WTC11 (cell line): ENCODE data around the gene DISC1. TPM values are rescaled to one million over a fixed set of nuclear protein-coding genes. Genes with fewer than 3 reads are reported as not detected.

Experiments used
- ATAC-seq: fragments of 200-7000 bp; cut with Tn5 transposase; 2 replicates; pipeline ENCODE4 v1.10.0; 2021; ENCODE audit warnings: mild to moderate bottlenecking, moderate library complexity
- CTCF ChIA-PET: fragments of 300-600 bp; sonication (Branson Sonifier 250); formaldehyde crosslinking; loops from one replicate; lab custom pipeline; 2021; ENCODE audit warnings: antibody characterized with exemption; lab: Charles Lee
- POLR2A ChIA-PET: fragments of 350-600 bp; sonication (Branson Sonifier 250); formaldehyde crosslinking; loops from one replicate; lab custom pipeline; 2021; ENCODE audit warnings: antibody characterized with exemption; lab: Charles Lee
- DNase-seq: peaks from one replicate; pipeline ENCODE4 v3.0.0; 2021; ENCODE audit warnings: low spot score
- H3K27ac Mint-ChIP-seq: 2 replicates; pipeline ENCODE4 v1.8.0; 2021; ENCODE audit warnings: mixed read lengths
- H3K27me3 Mint-ChIP-seq: 2 replicates; pipeline ENCODE4 v1.8.0; 2021; ENCODE audit warnings: low read depth, mild to moderate bottlenecking, moderate library complexity, mixed read lengths
- H3K36me3 Mint-ChIP-seq: 2 replicates; pipeline ENCODE4 v1.8.0; 2021; ENCODE audit warnings: mixed read lengths
- H3K4me1 Mint-ChIP-seq: 2 replicates; pipeline ENCODE4 v1.8.0; 2022; ENCODE audit warnings: mixed read lengths
- H3K4me3 Mint-ChIP-seq: 2 replicates; pipeline ENCODE4 v1.8.0; 2021; ENCODE audit warnings: mild to moderate bottlenecking, moderate library complexity, mixed read lengths
- H3K9me3 Mint-ChIP-seq: 2 replicates; pipeline ENCODE4 v1.8.0; 2021; ENCODE audit warnings: mixed read lengths
- ATF1 ChIP-seq: sonication (generic); formaldehyde crosslinking; IDR thresholded peaks from 2 replicates; pipeline ENCODE4 v1.8.1; 2023; ENCODE audit warnings: mild to moderate bottlenecking, moderate library complexity, missing genetic modification reagents
- ATF3 ChIP-seq: sonication (generic); formaldehyde crosslinking; conservative IDR thresholded peaks from 2 replicates; pipeline ENCODE4 v1.8.1; 2022; ENCODE audit warnings: mild to moderate bottlenecking, missing genetic modification reagents
- ESRRA ChIP-seq: sonication (generic); formaldehyde crosslinking; IDR thresholded peaks from 2 replicates; pipeline ENCODE4 v1.8.1; 2022; ENCODE audit warnings: mild to moderate bottlenecking, missing genetic modification reagents, borderline replicate concordance
- ETV6 ChIP-seq: sonication (generic); formaldehyde crosslinking; IDR thresholded peaks from 2 replicates; pipeline ENCODE4 v1.8.1; 2022; ENCODE audit warnings: mild to moderate bottlenecking, missing genetic modification reagents
- JUN ChIP-seq: sonication (generic); formaldehyde crosslinking; IDR thresholded peaks from 2 replicates; pipeline ENCODE4 v1.8.0; 2023; ENCODE audit warnings: mild to moderate bottlenecking, missing genetic modification reagents
- MYBL2 ChIP-seq: sonication (generic); formaldehyde crosslinking; IDR thresholded peaks from 2 replicates; pipeline ENCODE4 v1.8.1; 2023; ENCODE audit warnings: mild to moderate bottlenecking, moderate library complexity, missing genetic modification reagents
- NFATC4 ChIP-seq: fragments of 250-450 bp; sonication (Bioruptor Pico); IDR thresholded peaks from 2 replicates; pipeline ENCODE4 v1.9.0; 2021; ENCODE audit warnings: mild to moderate bottlenecking
- NFYB ChIP-seq: sonication (generic); formaldehyde crosslinking; conservative IDR thresholded peaks from 2 replicates; pipeline ENCODE4 v1.8.0; 2022; ENCODE audit warnings: low read depth, missing genetic modification reagents
- NR1H2 ChIP-seq: sonication (generic); formaldehyde crosslinking; IDR thresholded peaks from 2 replicates; pipeline ENCODE4 v1.9.0; 2021; ENCODE audit warnings: mild to moderate bottlenecking, moderate library complexity, missing genetic modification reagents
- NR2C2 ChIP-seq: sonication (generic); formaldehyde crosslinking; IDR thresholded peaks from 2 replicates; pipeline ENCODE4 v1.8.0; 2022; ENCODE audit warnings: mild to moderate bottlenecking, missing genetic modification reagents
- SMAD4 ChIP-seq: sonication (generic); formaldehyde crosslinking; IDR thresholded peaks from 2 replicates; pipeline ENCODE4 v1.8.0; 2022; ENCODE audit warnings: mild to moderate bottlenecking, missing genetic modification reagents
- SOX15 ChIP-seq: fragments of 250-450 bp; sonication (Bioruptor Pico); IDR thresholded peaks from 2 replicates; pipeline ENCODE4 v1.9.0; 2021; ENCODE audit warnings: mild to moderate bottlenecking
- STAT6 ChIP-seq: sonication (generic); formaldehyde crosslinking; conservative IDR thresholded peaks from 2 replicates; pipeline ENCODE4 v1.8.1; 2023; ENCODE audit warnings: mild to moderate bottlenecking, low read depth, missing genetic modification reagents, moderate library complexity
- TEAD1 ChIP-seq: sonication (generic); formaldehyde crosslinking; IDR thresholded peaks from 2 replicates; pipeline ENCODE4 v1.8.0; 2022; ENCODE audit warnings: mild to moderate bottlenecking, missing genetic modification reagents
- ZBTB21 ChIP-seq: sonication (generic); formaldehyde crosslinking; IDR thresholded peaks from 2 replicates; pipeline ENCODE4 v1.8.1; 2023; ENCODE audit warnings: mild to moderate bottlenecking, missing genetic modification reagents, borderline replicate concordance
- ZNF263 ChIP-seq: sonication (generic); formaldehyde crosslinking; IDR thresholded peaks from 2 replicates; pipeline ENCODE4 v1.8.1; 2022; ENCODE audit warnings: low read depth, mild to moderate bottlenecking, moderate library complexity, missing genetic modification reagents
- ZNF317 ChIP-seq: sonication (generic); formaldehyde crosslinking; IDR thresholded peaks from 2 replicates; pipeline ENCODE4 v1.8.1; 2023; ENCODE audit warnings: low read depth, mild to moderate bottlenecking, moderate library complexity, missing genetic modification reagents, borderline replicate concordance
- ZNF423 ChIP-seq: fragments of 250-450 bp; sonication (Bioruptor Pico); IDR thresholded peaks from 2 replicates; pipeline ENCODE4 v2.1.2; 2022; ENCODE audit warnings: mild to moderate bottlenecking, moderate library complexity
- total RNA-seq: library from RNA; stranded (reverse); gene quantifications from 3 replicates; pipeline ENCODE4 v1.2.3, GENCODE V29; 2021
- TF ChIP-seq, protein P1 (sequence below): sonication (generic); formaldehyde crosslinking; IDR thresholded peaks from 2 replicates; pipeline ENCODE4 v1.8.0; 2023; ENCODE audit warnings: missing genetic modification reagents
- TF ChIP-seq, protein P2 (sequence below): sonication (generic); formaldehyde crosslinking; IDR thresholded peaks from 2 replicates; pipeline ENCODE4 v1.8.1; 2022; ENCODE audit warnings: low read depth, mild to moderate bottlenecking, moderate library complexity, missing genetic modification reagents, borderline replicate concordance
- TF ChIP-seq, protein P3 (sequence below): fragments of 250-450 bp; sonication (Bioruptor Pico); IDR thresholded peaks from 2 replicates; pipeline ENCODE4 v1.9.0; 2021; ENCODE audit warnings: mild to moderate bottlenecking

Gene DISC1
- total RNA-seq, 1 experiment from 2014 or later: 5.5 TPM

- POLR2A ChIA-PET: no interaction called here
- CTCF ChIA-PET: interaction anchor here (1.2 kb wide), 2 partner anchors 9 to 10 kb away, joined by 3 read pairs; no protein-coding TSS in a partner anchor
- peaks cover 19% of the 10 kb centered on the region for H3K4me1 Mint-ChIP-seq
- no peak; the same call in 1 of the 2 replicates for ATAC-seq
- no peak overlapping the region for H3K27ac Mint-ChIP-seq
- H3K4me3 Mint-ChIP-seq: no peak overlapping the region
- no peaks in the 10 kb centered on the region; the same call in 1 of the 2 replicates for H3K27me3 Mint-ChIP-seq
- no peak for DNase-seq
- H3K36me3 Mint-ChIP-seq: no peaks in the 10 kb centered on the region
- TF ChIP-seq SOX15: no peak
- no peaks in the 10 kb centered on the region for H3K9me3 Mint-ChIP-seq
Observed at GRCh38 chr1:231856894-231857293, 230.3 kb downstream of the DISC1 start.

DNA sequence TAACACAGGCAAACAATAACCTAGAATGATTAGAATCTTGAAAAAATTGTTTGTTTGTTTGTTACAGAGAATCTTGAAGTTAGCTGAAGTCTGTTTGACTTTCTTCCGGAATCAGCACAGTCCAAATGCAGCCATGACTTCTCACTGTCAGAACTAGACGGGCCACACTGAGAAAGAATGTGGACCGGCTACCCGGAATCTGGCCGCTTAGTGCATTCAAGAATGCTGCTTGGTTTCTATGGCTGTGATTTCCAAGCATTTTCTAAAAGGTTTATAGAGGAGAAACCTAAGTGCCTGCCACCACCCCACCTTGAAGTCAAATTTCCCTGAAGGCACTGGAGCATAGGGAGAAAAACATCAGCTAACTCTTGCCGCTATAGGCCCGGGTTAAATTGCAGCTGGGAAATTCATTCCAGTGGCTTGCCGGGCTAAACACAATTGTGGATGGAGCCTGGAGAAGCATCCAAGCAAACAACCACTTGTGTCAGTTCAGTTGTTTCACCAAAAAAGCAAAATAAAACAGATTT is 231.1 kb downstream of the DISC1 start:
- TF ChIP-seq TEAD1 (CRISPR knock-in tag): no peak
- TF ChIP-seq, protein P1, sequence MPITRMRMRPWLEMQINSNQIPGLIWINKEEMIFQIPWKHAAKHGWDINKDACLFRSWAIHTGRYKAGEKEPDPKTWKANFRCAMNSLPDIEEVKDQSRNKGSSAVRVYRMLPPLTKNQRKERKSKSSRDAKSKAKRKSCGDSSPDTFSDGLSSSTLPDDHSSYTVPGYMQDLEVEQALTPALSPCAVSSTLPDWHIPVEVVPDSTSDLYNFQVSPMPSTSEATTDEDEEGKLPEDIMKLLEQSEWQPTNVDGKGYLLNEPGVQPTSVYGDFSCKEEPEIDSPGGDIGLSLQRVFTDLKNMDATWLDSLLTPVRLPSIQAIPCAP (CRISPR knock-in tag): no peak
- no peak for TF ChIP-seq STAT6
- TF ChIP-seq SMAD4 (CRISPR knock-in tag): no peak
- TF ChIP-seq, protein P2, sequence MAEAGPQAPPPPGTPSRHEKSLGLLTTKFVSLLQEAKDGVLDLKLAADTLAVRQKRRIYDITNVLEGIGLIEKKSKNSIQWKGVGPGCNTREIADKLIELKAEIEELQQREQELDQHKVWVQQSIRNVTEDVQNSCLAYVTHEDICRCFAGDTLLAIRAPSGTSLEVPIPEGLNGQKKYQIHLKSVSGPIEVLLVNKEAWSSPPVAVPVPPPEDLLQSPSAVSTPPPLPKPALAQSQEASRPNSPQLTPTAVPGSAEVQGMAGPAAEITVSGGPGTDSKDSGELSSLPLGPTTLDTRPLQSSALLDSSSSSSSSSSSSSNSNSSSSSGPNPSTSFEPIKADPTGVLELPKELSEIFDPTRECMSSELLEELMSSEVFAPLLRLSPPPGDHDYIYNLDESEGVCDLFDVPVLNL: no peak
- no peak for TF ChIP-seq NFYB (CRISPR knock-in tag)
- no peak for TF ChIP-seq ZNF263
- TF ChIP-seq ZBTB21 (CRISPR knock-in tag): no peak
- TF ChIP-seq, protein P3, sequence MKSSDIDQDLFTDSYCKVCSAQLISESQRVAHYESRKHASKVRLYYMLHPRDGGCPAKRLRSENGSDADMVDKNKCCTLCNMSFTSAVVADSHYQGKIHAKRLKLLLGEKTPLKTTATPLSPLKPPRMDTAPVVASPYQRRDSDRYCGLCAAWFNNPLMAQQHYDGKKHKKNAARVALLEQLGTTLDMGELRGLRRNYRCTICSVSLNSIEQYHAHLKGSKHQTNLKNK (CRISPR knock-in tag): no peak
- no peak for TF ChIP-seq ZNF317 (CRISPR knock-in tag)
- no peak for TF ChIP-seq ZNF423 (CRISPR knock-in tag)
- no peak for TF ChIP-seq ATF3 (CRISPR knock-in tag)
- no peak for TF ChIP-seq MYBL2 (CRISPR knock-in tag)
- TF ChIP-seq NFATC4: no peak
- no peak for TF ChIP-seq NR2C2 (CRISPR knock-in tag)
- no peak for TF ChIP-seq NR1H2 (CRISPR knock-in tag)
- TF ChIP-seq ATF1 (CRISPR knock-in tag): no peak
- TF ChIP-seq JUN (CRISPR knock-in tag): no peak
- TF ChIP-seq ESRRA (CRISPR knock-in tag): no peak
- no peak for TF ChIP-seq ETV6
- Mint-ChIP-seq H3K9me3 (no peaks in the 10 kb centered on the region), H3K4me3 (no peak overlapping the region), H3K36me3 (no peaks in the 10 kb centered on the region), H3K4me1 (peaks cover 12% of the 10 kb centered on the region), H3K27me3 (no peaks in the 10 kb centered on the region; the same call in 1 of the 2 replicates), H3K27ac (no peak overlapping the region)
- ChIA-PET POLR2A (no interaction called here), CTCF (interaction anchor here (1.2 kb wide), 1 partner anchor 8 kb away, joined by 3 read pairs; no protein-coding TSS in a partner anchor)
- no peak for DNase-seq
- no peak for ATAC-seq
